Mammary epithelial cell (primary cell): Measurements from ENCODE around the gene UGT3A2.

Experiments used
- CTCF ChIP-seq, 2 donors: IDR thresholded peaks in 1 of 2; conservative IDR thresholded peaks in 1 of 2; 2 replicates each; pipeline ENCODE4 v1.5.1; 2011 to 2012; ENCODE audit warnings: inconsistent platforms in 2 of 2, low read length in 2 of 2, mild to moderate bottlenecking in 2 of 2, control low read depth in 1 of 2, low read depth in 1 of 2; ENCODE audit not compliant: insufficient read depth in 1 of 2; ENCODE audit errors: extremely low read depth in 1 of 2
- EZH2 ChIP-seq: IDR thresholded peaks from 2 replicates; pipeline ENCODE4 v1.6.1; 2012; ENCODE audit warnings: low read length, inconsistent platforms, borderline replicate concordance

- no peak for TF ChIP-seq EZH2
- TF ChIP-seq CTCF (conservative IDR thresholded peaks at IDR 0.05 in 1 of 2, IDR thresholded peaks at IDR 0.05 in 1 of 2; ENCODE audit: extremely low read depth in 1 of 2, insufficient read depth in 1 of 2, low read depth in 1 of 2, low read length in 2 of 2): peak in 1 of 2 donors; percentile 6
These were observed 6.2 kb downstream of the UGT3A2 start for GRCh38 chr5:36060420-36060887.
